ENCODE measurements around the gene PCDHGB4.
A peak's percentile ranks its signal among the peaks of the same experiment; 100 is the strongest.
"Not testable (repeated sequence)": the region's sequence is repeated elsewhere in the genome, so short reads cannot be mapped to it uniquely, and the experiment has no call there.

The PCDHGB4 gene

DNA sequence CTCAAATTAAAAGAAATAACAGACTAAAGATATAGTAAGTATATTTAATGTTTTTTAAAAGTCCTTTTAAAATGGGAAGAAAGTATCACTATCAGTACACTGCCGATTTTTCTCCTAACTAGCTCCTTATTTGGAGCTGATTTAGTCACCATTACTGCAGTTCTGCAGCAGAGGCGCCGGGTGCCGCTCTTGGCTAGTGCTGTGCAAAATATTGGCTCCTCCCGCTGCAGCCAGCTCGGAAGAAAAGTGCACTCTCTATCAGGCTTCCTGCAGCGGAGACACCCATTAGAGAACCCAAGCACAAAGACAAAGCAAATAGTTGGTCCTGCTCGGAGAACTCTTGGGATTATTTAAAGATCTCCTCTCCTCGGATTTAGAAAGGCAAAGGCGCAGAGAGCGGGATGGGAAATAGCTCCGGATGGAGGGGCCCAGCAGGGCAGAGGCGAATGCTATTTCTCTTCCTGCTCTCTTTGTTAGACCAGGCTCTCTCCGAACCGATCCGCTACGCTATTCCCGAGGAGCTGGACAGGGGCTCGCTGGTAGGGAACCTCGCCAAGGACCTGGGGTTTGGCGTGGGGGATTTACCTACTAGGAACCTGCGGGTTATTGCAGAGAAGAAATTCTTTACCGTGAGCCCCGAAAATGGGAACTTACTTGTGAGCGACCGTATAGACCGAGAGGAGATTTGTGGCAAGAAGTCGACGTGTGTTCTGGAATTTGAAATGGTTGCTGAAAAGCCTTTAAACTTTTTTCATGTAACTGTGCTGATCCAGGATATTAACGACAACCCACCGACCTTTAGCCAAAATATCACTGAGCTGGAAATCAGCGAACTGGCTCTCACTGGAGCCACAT lies 17.3 kb upstream of the PCDHGB4 start, which contains the start of gene PCDHGB3:
TSS of gene PCDHGB3 (plus strand) at position 249 of the 855 bp plus-strand sequence. CDS start at position 402, 153 bp downstream.
- DNase-seq, result peak in 3 of 6 experiments; percentile 15 to 31 (median 21)

DNA sequence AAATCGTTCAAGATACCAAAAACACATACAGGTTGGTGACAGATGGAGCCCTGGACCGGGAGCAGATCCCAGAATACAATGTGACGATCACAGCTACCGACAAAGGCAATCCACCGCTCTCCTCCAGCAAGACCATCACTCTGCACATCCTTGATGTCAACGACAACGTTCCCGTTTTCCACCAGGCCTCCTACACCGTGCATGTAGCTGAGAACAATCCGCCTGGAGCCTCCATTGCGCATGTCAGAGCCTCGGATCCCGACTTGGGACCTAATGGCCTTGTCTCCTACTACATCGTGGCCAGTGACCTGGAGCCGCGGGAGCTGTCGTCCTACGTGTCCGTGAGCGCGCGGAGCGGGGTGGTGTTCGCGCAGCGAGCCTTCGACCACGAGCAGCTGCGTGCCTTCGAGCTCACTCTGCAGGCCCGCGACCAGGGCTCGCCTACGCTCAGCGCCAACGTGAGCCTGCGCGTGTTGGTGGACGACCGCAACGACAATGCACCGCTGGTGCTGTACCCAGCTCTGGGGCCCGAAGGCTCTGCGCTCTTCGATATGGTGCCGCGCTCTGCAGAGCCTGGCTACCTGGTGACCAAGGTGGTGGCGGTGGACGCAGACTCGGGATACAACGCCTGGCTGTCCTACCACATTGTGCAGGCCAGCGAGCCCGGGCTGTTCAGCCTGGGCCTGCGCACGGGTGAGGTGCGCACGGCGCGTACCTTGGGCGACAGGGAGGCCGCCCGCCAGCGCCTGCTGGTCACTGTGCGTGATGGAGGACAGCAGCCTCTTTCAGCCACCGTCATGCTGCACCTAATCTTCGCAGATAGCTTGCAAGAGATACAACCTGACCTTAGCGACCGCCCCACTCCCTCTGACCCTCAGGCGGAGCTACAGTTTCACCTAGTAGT lies 15.7 kb upstream of the PCDHGB4 start:
- no peak for DNase-seq

DNA sequence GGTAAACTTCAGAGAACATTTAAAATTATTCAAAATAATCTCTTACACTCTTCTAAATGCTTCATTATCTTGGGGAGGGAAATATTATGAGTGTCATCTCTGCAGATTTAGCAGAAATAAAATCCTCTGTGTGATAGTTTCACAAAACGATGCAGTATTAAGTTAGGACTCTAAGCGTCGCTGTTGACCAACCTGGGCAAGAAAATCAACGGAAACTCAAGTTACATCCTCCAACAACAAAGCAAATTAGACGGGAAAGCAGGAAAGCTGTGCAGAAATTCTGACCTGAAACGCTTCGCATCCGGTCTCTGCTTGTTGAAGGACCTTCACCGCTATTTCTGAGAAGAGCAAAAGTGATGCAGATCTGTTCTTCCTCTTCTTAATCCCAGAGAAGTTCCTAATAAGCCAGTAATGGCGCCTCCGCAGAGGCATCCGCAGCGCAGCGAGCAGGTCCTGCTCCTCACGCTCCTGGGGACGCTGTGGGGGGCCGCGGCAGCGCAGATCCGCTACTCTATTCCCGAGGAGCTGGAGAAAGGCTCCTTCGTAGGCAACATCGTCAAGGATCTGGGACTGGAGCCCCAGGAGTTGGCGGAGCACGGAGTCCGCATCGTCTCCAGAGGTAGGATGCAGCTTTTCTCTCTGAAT lies 13.7 kb upstream of the PCDHGB4 start, which contains the start of gene PCDHGA6:
TSS of gene PCDHGA6 (plus strand) at position 219 of the 645 bp plus-strand sequence. CDS start at position 412, 193 bp downstream.
- DNase-seq, result no peak

DNA sequence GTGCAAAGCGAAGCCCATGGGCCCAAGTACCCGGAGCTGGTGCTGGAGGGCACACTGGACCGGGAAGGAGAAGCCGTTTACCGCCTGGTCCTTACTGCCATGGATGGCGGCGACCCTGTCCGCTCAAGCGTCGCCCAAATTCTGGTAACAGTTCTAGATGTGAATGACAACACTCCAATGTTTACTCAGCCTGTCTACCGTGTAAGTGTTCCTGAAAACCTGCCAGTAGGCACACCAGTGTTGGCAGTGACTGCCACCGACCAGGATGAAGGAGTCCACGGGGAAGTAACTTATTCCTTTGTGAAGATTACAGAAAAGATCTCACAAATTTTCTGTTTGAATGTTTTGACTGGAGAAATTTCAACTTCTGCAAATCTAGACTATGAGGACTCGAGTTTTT lies 12.9 kb upstream of the PCDHGB4 start:
- no peak for DNase-seq

DNA sequence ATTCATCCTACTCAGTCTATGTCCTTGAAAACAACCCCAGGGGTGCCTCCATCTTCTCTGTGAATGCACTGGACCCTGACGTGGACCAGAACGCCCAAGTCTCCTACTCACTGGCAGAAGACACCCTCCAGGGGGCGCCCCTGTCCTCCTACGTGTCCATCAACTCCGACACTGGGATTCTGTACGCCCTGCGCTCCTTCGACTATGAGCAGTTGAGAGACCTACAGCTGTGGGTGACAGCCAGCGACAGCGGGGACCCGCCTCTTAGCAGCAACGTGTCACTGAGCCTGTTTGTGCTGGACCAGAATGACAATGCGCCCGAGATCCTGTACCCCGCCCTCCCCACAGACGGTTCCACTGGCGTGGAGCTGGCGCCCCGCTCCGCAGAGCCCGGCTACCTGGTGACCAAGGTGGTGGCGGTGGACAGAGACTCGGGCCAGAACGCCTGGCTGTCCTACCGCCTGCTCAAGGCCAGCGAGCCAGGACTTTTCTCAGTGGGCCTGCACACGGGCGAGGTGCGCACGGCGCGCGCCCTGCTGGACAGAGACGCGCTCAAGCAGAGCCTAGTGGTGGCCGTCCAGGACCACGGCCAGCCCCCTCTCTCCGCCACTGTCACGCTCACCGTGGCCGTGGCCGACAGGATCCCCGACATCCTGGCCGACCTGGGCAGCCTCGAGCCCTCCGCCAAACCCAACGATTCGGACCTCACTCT lies 11.9 kb upstream of the PCDHGB4 start:
- DNase-seq, result not testable (repeated sequence)

DNA sequence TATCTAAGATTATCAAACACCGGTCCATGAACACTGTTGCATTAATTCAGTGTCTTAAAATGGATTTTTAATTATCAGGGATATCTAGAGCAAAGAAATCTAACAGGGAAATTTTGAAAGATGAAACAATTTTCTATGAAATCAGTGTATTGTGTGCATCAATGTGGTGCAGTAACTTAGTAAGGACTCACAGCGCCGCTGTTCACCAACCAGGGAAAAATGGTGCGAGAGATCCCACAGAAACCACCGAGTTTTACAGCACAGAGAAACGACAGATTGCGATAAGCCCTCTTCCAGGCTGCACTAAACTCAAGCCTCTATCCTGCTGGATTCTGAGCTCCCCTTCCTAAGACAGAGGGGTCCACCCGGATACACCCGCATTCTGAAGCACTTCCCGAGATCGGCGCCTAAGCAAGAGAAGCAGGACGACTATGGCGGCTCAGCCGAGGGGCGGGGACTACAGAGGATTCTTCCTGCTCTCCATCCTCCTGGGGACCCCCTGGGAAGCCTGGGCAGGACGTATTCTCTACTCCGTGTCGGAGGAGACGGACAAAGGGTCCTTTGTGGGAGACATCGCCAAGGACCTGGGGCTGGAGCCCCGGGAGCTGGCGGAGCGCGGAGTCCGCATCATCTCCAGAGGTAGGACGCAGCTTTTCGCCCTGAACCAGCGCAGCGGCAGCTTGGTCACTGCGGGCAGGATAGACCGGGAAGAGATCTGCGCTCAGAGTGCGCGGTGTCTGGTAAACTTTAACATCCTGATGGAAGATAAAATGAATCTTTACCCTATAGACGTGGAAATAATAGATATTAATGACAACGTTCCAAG lies 4.8 kb upstream of the PCDHGB4 start, which contains the start of gene PCDHGA7:
TSS of gene PCDHGA7 (plus strand) at position 274 of the 826 bp plus-strand sequence. CDS start at position 432, 158 bp downstream.
- DNase-seq, result no peak

DNA sequence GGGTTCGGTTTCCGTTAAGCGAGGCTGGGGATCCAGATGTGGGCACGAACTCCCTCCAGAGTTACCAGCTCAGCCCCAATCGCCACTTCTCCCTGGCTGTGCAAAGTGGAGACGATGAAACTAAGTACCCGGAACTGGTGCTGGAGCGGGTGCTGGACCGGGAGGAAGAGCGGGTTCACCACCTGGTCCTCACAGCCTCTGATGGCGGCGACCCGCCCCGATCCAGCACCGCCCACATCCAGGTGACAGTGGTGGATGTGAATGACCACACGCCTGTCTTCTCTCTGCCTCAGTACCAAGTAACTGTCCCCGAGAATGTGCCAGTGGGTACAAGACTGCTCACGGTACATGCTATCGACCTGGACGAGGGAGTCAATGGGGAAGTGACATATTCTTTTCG lies 4.2 kb upstream of the PCDHGB4 start:
- no peak for DNase-seq

DNA sequence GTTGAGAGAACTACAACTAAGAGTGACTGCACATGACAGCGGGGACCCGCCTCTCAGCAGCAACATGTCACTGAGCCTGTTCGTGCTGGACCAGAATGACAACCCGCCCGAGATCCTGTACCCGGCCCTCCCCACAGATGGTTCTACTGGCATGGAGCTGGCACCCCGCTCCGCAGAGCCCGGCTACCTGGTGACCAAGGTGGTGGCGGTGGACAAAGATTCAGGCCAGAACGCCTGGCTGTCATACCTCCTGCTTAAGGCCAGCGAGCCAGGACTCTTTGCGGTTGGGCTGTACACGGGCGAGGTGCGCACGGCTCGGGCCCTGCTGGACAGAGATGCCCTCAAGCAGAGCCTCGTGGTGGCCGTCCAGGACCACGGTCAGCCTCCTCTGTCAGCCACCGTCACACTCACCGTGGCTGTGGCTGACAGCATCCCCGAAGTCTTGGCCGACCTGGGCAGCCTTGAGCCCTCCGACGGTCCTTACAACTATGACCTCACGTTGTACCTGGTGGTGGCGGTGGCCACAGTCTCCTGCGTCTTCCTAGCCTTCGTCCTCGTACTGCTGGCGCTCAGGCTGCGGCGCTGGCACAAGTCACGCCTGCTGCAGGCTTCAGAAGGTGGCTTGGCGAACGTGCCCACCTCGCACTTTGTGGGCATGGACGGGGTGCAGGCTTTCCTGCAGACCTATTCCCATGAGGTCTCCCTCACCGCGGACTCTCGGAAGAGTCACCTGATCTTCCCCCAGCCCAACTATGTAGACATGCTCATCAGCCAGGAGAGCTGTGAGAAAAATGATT lies 2.8 kb upstream of the PCDHGB4 start:
- DNase-seq, result no peak

DNA sequence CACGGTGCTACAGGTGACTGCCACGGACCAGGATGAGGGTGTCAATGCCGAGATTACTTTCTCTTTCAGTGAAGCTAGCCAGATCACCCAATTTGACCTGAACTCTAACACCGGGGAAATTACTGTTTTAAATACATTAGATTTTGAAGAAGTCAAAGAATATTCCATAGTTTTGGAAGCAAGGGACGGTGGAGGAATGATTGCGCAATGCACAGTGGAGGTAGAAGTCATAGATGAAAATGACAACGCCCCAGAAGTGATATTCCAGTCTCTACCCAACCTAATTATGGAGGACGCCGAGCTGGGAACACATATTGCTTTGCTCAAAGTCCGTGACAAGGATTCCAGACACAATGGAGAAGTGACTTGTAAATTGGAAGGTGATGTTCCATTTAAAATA lies 1.2 kb downstream of the PCDHGB4 start:
- no peak for DNase-seq

DNA sequence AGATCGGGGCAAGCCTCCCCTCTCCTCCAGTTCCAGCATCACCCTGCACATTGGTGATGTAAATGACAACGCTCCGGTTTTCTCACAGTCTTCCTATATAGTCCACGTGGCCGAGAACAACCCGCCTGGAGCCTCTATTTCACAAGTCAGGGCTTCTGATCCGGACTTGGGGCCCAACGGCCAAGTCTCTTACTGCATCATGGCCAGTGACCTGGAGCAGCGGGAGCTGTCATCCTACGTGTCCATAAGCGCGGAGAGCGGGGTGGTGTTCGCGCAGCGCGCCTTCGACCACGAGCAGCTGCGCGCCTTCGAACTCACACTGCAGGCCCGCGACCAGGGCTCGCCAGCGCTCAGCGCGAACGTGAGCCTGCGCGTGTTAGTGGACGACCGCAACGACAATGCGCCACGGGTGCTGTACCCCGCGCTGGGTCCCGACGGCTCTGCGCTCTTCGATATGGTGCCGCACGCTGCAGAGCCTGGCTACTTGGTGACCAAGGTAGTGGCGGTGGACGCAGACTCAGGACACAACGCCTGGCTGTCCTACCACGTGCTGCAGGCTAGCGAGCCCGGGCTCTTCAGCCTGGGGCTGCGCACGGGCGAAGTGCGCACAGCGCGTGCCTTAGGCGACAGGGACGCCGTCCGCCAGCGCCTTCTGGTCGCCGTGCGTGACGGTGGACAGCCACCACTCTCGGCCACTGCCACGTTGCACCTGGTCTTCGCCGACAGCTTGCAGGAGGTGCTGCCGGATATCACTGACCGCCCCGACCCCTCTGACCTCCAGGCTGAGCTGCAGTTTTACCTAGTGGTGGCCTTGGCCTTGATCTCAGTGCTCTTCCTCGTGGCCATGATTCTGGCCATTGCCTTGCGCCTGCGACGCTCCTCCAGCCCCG lies 1.9 kb downstream of the PCDHGB4 start:
- no peak for DNase-seq

DNA sequence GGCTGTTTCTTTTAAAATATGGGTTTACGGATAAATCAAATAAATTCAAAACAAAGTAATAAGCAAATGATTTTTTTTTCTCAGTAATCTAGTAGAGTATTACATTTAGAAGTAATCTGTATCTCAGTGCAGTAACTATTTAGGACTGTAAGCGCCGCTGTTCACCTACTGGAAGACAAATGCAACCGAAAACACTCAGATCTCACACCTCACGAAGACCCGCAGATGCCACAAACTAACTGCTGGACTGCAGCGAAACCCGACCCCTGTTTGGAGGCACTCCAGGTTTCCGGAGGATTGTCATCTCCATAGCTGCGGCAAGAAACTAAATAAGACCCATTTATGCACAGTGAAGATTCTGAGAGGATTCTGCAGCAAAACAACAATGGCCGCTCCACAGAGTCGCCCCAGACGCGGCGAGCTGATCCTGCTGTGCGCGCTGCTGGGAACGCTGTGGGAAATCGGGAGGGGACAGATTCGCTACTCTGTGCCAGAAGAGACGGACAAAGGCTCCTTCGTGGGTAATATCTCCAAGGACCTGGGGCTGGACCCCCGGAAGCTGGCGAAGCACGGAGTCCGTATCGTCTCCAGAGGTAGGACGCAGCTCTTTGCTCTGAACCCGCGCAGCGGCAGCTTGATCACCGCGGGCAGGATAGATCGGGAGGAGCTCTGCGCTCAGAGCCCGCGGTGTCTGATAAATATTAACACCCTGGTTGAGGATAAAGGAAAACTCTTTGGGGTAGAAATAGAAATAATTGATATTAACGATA lies 5.1 kb downstream of the PCDHGB4 start, which contains the start of gene PCDHGA8:
TSS of gene PCDHGA8 (plus strand) at position 205 of the 770 bp plus-strand sequence. CDS start at position 386, 181 bp downstream.
- DNase-seq, result no peak

DNA sequence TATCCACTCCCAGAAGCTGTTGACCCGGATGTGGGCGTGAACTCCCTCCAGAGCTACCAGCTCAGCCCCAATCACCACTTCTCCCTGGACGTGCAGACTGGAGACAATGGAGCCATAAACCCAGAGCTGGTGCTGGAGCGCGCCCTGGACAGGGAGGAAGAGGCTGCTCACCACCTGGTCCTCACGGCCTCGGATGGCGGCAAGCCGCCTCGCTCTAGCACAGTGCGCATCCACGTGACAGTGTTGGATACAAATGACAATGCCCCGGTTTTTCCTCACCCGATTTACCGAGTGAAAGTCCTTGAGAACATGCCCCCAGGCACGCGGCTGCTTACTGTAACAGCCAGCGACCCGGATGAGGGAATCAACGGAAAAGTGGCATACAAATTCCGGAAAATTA lies 5.8 kb downstream of the PCDHGB4 start:
- no peak for DNase-seq

DNA sequence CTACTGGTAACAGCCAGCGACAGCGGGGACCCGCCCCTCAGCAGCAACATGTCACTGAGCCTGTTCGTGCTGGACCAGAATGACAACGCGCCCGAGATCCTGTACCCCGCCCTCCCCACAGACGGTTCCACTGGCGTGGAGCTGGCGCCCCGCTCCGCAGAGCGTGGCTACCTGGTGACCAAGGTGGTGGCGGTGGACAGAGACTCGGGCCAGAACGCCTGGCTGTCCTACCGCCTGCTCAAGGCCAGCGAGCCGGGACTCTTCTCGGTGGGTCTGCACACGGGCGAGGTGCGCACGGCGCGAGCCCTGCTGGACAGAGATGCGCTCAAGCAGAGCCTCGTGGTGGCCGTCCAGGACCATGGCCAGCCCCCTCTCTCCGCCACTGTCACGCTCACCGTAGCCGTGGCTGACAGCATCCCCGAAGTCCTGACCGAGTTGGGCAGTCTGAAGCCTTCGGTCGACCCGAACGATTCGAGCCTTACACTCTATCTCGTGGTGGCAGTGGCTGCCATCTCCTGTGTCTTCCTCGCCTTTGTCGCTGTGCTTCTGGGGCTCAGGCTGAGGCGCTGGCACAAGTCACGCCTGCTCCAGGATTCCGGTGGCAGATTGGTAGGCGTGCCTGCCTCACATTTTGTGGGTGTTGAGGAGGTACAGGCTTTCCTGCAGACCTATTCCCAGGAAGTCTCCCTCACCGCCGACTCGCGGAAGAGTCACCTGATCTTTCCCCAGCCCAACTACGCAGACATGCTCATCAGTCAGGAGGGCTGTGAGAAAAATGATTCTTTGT lies 7.1 kb downstream of the PCDHGB4 start:
- DNase-seq, result not testable (repeated sequence)

DNA sequence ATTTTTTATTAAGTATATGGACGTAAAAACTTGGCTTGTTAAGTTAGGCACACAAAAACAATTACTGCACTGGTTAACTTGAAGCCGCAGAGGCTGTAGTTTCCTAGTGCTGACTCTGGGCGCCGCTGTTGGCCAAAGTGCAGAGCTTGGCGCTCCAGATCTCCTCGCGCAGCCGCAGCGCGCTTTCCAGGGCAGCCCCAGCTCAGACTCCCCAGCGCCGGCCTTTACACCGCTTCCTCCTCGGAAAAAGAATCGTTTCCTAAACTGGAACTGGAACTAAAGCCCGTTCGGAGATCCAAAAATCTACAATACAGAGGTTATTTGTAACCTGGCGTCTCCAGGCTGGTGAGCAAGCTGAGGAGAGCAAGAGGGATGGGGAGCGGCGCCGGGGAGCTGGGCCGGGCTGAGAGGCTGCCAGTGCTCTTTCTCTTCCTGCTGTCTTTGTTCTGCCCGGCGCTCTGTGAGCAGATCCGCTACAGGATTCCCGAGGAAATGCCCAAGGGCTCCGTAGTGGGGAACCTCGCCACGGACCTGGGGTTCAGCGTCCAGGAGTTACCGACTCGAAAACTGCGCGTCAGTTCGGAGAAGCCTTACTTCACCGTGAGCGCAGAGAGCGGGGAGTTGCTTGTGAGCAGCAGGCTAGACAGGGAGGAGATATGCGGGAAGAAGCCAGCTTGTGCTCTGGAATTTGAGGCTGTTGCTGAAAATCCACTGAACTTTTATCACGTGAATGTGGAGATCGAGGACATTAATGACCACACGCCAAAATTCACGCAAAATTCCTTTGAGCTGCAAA lies 10.5 kb downstream of the PCDHGB4 start, which contains the start of gene PCDHGB5:
TSS of gene PCDHGB5 (plus strand) at position 192 of the 796 bp plus-strand sequence. CDS start at position 373, 181 bp downstream.
- peak in 3 of 6 experiments; percentile 17 to 36 (median 33) for DNase-seq

DNA sequence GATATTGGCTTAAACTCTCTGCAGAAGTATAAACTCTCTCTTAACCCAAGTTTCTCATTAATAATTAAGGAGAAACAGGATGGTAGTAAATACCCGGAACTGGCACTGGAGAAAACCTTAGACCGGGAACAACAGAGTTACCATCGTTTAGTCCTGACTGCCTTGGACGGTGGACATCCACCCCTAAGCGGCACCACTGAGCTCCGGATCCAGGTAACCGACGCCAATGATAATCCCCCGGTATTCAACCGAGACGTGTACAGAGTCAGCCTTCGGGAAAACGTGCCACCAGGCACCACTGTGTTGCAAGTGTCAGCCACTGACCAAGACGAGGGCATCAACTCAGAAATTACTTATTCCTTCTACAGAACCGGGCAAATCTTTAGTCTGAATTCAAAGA lies 11.1 kb downstream of the PCDHGB4 start:
- no peak for DNase-seq

DNA sequence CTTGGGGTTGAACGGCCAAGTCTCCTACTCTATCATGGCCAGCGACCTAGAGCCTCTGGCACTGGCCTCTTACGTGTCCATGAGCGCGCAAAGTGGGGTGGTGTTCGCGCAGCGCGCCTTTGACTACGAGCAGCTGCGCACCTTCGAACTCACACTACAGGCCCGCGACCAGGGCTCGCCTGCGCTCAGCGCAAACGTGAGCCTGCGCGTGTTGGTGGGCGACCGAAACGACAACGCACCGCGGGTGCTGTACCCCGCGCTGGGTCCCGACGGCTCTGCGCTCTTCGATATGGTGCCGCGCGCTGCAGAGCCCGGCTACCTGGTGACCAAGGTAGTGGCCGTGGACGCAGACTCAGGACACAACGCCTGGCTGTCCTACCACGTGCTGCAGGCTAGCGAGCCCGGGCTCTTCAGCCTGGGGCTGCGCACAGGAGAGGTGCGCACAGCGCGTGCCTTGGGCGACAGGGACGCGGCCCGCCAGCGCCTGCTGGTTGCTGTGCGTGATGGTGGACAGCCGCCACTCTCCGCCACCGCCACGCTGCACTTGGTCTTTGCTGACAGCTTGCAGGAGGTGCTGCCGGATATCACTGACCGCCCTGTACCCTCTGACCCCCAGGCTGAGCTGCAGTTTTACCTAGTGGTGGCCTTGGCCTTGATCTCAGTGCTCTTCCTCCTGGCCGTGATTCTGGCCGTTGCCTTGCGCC lies 12.2 kb downstream of the PCDHGB4 start:
- DNase-seq, result no peak
